K562 (cell line): ENCODE data around the gene RPL7A. TPM values are rescaled to one million over a fixed set of nuclear protein-coding genes. Genes with fewer than 3 reads are reported as not detected.

Source experiments
- ATAC-seq: fragments of 200-7000 bp; cut with Tn5 transposase; 3 replicates; pipeline ENCODE4 v1.9.1; 2020; ENCODE audit warnings: moderate library complexity
- BruUV-seq: library from RNA; stranded (reverse); fragments of 400-500 nt; replicated peaks from 2 replicates; lab custom pipeline; 2021; lab: Mats Ljungman, UMichigan
- CTCF ChIA-PET: fragments of 300-600 bp; formaldehyde crosslinking; extraction: SDS; loops from one replicate; lab custom pipeline; 2021; ENCODE audit warnings: low intra/inter-chr PET ratio; lab: Yijun Ruan, JAX
- POLR2A ChIA-PET: fragments of 300-600, 350-650 bp; sonication (Branson Sonifier 250); formaldehyde crosslinking; extraction: SDS; loops from one replicate; lab custom pipeline; 2021; ENCODE audit warnings: antibody characterized with exemption, inconsistent platforms; lab: Yijun Ruan, JAX
- DNase-seq, 4 experiments: peaks; one replicate each; pipeline versions ENCODE4 v3.0.0 to v3.0.0-alpha.2; 2011 to 2018; ENCODE audit warnings: low spot score in 3 of 4, mixed read lengths in 3 of 4; ENCODE audit errors: extremely low read depth in 1 of 4
- FAIRE-seq: peaks from 2 replicates; lab custom pipeline; 2011; peaks lifted over from hg19 to GRCh38; lab: Jason Lieb, UNC
- H2AFZ ChIP-seq: 2 replicates; pipeline ENCODE4 v1.6.0; 2011; ENCODE audit warnings: low read depth, low read length, control low read depth, inconsistent platforms
- H3K27ac ChIP-seq: fragments of 200-600 bp; 3 replicates; pipeline ENCODE4 v1.8.0; 2011; ENCODE audit warnings: low read depth, mild to moderate bottlenecking, control low read depth, inconsistent platforms, low read length, moderate library complexity, mixed read lengths; ENCODE audit errors: extremely low read depth
- H3K27me3 ChIP-seq, 2 experiments: fragments of 300-600 bp in 1 of 2; 2 replicates in 1 of 2; 3 replicates in 1 of 2; pipeline versions ENCODE4 v1.6.0 to v1.8.0; 2011; ENCODE audit warnings: inconsistent platforms in 2 of 2, low read length in 2 of 2, mild to moderate bottlenecking in 1 of 2, mixed read lengths in 1 of 2, moderate library complexity in 1 of 2; ENCODE audit not compliant: control insufficient read depth in 2 of 2, insufficient read depth in 2 of 2
- H3K36me3 ChIP-seq: fragments of 300-600 bp; 3 replicates; pipeline ENCODE4 v1.8.0; 2011; ENCODE audit warnings: mild to moderate bottlenecking, low read length, inconsistent platforms; ENCODE audit not compliant: control insufficient read depth, insufficient read depth
- H3K4me1 ChIP-seq, 2 experiments: fragments of 200-600 bp in 1 of 2; replicated peaks in 1 of 2; 2 replicates in 1 of 2; 3 replicates in 1 of 2; pipeline versions ENCODE4 v1.5.1 to v1.8.0; 2011; ENCODE audit warnings: inconsistent platforms in 2 of 2, low read length in 2 of 2, mild to moderate bottlenecking in 1 of 2, mixed read lengths in 1 of 2, moderate library complexity in 1 of 2; ENCODE audit not compliant: control insufficient read depth in 2 of 2, insufficient read depth in 2 of 2
- H3K4me2 ChIP-seq: 2 replicates; pipeline ENCODE4 v1.6.1; 2011; ENCODE audit warnings: low read length, control low read depth, inconsistent platforms, mixed read lengths; ENCODE audit not compliant: insufficient read depth
- H3K4me3 ChIP-seq: fragments of 200-600 bp; sonication (generic), shearing (Covaris generic); 2 replicates; pipeline ENCODE4 v1.5.1; 2016; ENCODE audit warnings: control low read depth, inconsistent platforms
- H3K79me2 ChIP-seq: fragments of 200-600 bp; 3 replicates; pipeline ENCODE4 v1.8.0; 2011; ENCODE audit warnings: low read length, inconsistent platforms; ENCODE audit not compliant: control insufficient read depth, insufficient read depth
- H3K9ac ChIP-seq, 2 experiments: 2 replicates each; pipeline versions ENCODE4 v1.6.0 to v1.6.1; 2011; ENCODE audit warnings: low read depth in 2 of 2, low read length in 2 of 2, control low read depth in 1 of 2, inconsistent platforms in 1 of 2, mild to moderate bottlenecking in 1 of 2, mixed read lengths in 1 of 2; ENCODE audit not compliant: insufficient read depth in 1 of 2
- H3K9me1 ChIP-seq: one replicate; pipeline ENCODE4 v1.6.0; 2011; ENCODE audit warnings: inconsistent platforms, mild to moderate bottlenecking, low read length, moderate library complexity; ENCODE audit not compliant: control insufficient read depth, insufficient read depth
- H3K9me3 ChIP-seq: replicated peaks from 2 replicates; pipeline ENCODE4 v1.5.1; 2011; ENCODE audit warnings: low read depth, low read length, inconsistent platforms; ENCODE audit not compliant: control insufficient read depth, insufficient read depth
- H4K20me1 ChIP-seq: replicated peaks from 2 replicates; pipeline ENCODE4 v1.6.1; 2011; ENCODE audit warnings: low read length, inconsistent platforms, mixed read lengths; ENCODE audit not compliant: control insufficient read depth, insufficient read depth
- BACH1 ChIP-seq: fragments of 200-800 bp; sonication (Bioruptor generic); IDR thresholded peaks from 2 replicates; pipeline ENCODE4 v1.6.1; 2016; ENCODE audit warnings: missing genetic modification characterization, missing compliant biosample characterization
- BCL6 ChIP-seq: fragments of 250-450 bp; sonication (Bioruptor Pico); IDR thresholded peaks from 2 replicates; pipeline ENCODE4 v1.4.0; 2020
- FOXK2 ChIP-seq, 2 experiments: fragments of 450-650 bp; IDR thresholded peaks in 1 of 2; conservative IDR thresholded peaks in 1 of 2; 2 replicates each; pipeline ENCODE4 v1.6.1; 2016; ENCODE audit warnings: low read depth in 2 of 2, mild to moderate bottlenecking in 1 of 2
- HCFC1 ChIP-seq: IDR thresholded peaks from 2 replicates; pipeline ENCODE4 v1.6.1; 2012; ENCODE audit warnings: low read depth, low read length, improper control_type of control experiment
- HEY1 ChIP-seq: fragments of 250-450 bp; sonication (Bioruptor Pico); IDR thresholded peaks from 2 replicates; pipeline ENCODE4 v1.5.0; 2020; ENCODE audit warnings: mild to moderate bottlenecking, moderate library complexity, borderline replicate concordance
- JUND ChIP-seq, 2 experiments: IDR thresholded peaks; 2 replicates in 1 of 2; 3 replicates in 1 of 2; pipeline ENCODE4 v1.6.1; 2011; ENCODE audit warnings: borderline replicate concordance in 2 of 2, low read depth in 2 of 2, low read length in 2 of 2, improper control_type of control experiment in 1 of 2, missing biosample characterization in 1 of 2, missing genetic modification characterization in 1 of 2, missing genetic modification reagents in 1 of 2
- KDM2B ChIP-seq: fragments of 250-450 bp; sonication (Bioruptor Pico); IDR thresholded peaks from 2 replicates; pipeline ENCODE4 v1.8.0; 2021; ENCODE audit warnings: mild to moderate bottlenecking, moderate library complexity
- PHF21A ChIP-seq: fragments of 450-650 bp; IDR thresholded peaks from 2 replicates; pipeline ENCODE4 v1.6.1; 2017; ENCODE audit warnings: low read depth, borderline replicate concordance
- PHTF2 ChIP-seq: fragments of 250-450 bp; sonication (Bioruptor Pico); IDR thresholded peaks from 2 replicates; pipeline ENCODE4 v1.5.0; 2021; ENCODE audit warnings: mild to moderate bottlenecking
- PTBP1 ChIP-seq: fragments of 200-400 bp; formaldehyde crosslinking; IDR thresholded peaks from 2 replicates; pipeline ENCODE4 v1.6.1; 2017; ENCODE audit warnings: low read depth, low read length
- RB1 ChIP-seq: fragments of 450-650 bp; IDR thresholded peaks from 2 replicates; pipeline ENCODE4 v1.6.1; 2017; ENCODE audit warnings: low read depth, mild to moderate bottlenecking
- SIRT6 ChIP-seq: IDR thresholded peaks from one replicate; pipeline ENCODE4 v1.6.1; 2012; ENCODE audit warnings: low read depth, mild to moderate bottlenecking, control low read depth, inconsistent platforms, low read length, moderate library complexity
- TBL1XR1 ChIP-seq, 2 experiments: IDR thresholded peaks; 2 replicates each; pipeline ENCODE4 v1.6.1; 2012; ENCODE audit warnings: improper control_type of control experiment in 2 of 2, low read length in 2 of 2, mild to moderate bottlenecking in 1 of 2
- ZC3H11A ChIP-seq: IDR thresholded peaks from 2 replicates; pipeline ENCODE4 v1.6.1; 2012; ENCODE audit warnings: low read depth, low read length, improper control_type of control experiment
- ZNF217 ChIP-seq: sonication (generic); formaldehyde crosslinking; IDR thresholded peaks from 2 replicates; pipeline ENCODE4 v1.8.0; 2022; ENCODE audit warnings: mild to moderate bottlenecking, missing genetic modification reagents
- ZNF324 ChIP-seq: fragments of 250-450 bp; sonication (Bioruptor Pico); IDR thresholded peaks from 2 replicates; pipeline ENCODE4 v1.4.0; 2020; ENCODE audit warnings: mild to moderate bottlenecking
- ZNF507 ChIP-seq: conservative IDR thresholded peaks from 2 replicates; pipeline ENCODE4 v1.6.1; 2017; ENCODE audit warnings: missing genetic modification characterization, missing compliant biosample characterization
- WGBS: fragments of 100-300 bp; shearing (Covaris generic); methylation state at CpG from one replicate; pipeline ENCODE4 v1.1.6; 2016; ENCODE audit warnings: low coverage, mixed read lengths; ENCODE audit not compliant: insufficient coverage; ENCODE audit errors: missing lambda C conversion rate; 5-methylcytosine and 5-hydroxymethylcytosine counted together
- in situ Hi-C: fragments of 300-500 bp; cut with MboI; formaldehyde crosslinking; loops from 4 replicates; pipeline ENCODE4 v1.15.0; 2018; ENCODE audit warnings: inconsistent platforms, mixed read lengths
- intact Hi-C: fragments of 100-400 bp; cut with micrococcal nuclease; formaldehyde crosslinking; loops from 2 replicates; pipeline ENCODE4 v1.14.2; 2022
- polyA plus RNA-seq, 8 experiments: library from polyadenylated mRNA; depleted of rRNA in 4 of 8; stranded (reverse) in 5 of 8; unstranded in 3 of 8; fragments of >200 nt; fragmentation: Nextera tagmentation in 2 of 8; fragmentation: Illumina TruSeq in 1 of 8; extraction: Ambion mirVana in 2 of 8; extraction: Trizol in 1 of 8; gene quantifications; 2 replicates each; pipeline versions ENCODE4 v1.2.1 to v1.2.3, GENCODE V29; 2011 to 2014; ENCODE audit warnings: inconsistent platforms in 1 of 8, missing spikeins in 1 of 8
- total RNA-seq, 7 experiments: library from RNA; depleted of rRNA in 6 of 7; stranded (reverse); fragments of >200 nt in 6 of 7; fragmentation: Illumina TruSeq in 2 of 7; extraction: Trizol in 2 of 7; gene quantifications; 2 replicates each; pipeline versions ENCODE4 v1.2.1 to v1.2.3, GENCODE V29; 2011 to 2021; ENCODE audit warnings: low replicate concordance in 1 of 7
- TF ChIP-seq, protein P1 (sequence below): fragments of 450-650 bp; IDR thresholded peaks from 2 replicates; pipeline ENCODE4 v1.7.1; 2018; ENCODE audit warnings: mild to moderate bottlenecking, low read depth; ENCODE audit not compliant: partially characterized antibody
- TF ChIP-seq, protein P2 (sequence below): sonication (generic); formaldehyde crosslinking; IDR thresholded peaks from 2 replicates; pipeline ENCODE4 v1.8.0; 2022; ENCODE audit warnings: mild to moderate bottlenecking, missing genetic modification reagents

Gene RPL7A
- total and polyA plus RNA-seq, 9 of the 15 experiments (the other 6 are each of a cell fraction or from before 2014, with no cell fraction given) = 1,935 to 3,760 (median 2,652) TPM

DNA sequence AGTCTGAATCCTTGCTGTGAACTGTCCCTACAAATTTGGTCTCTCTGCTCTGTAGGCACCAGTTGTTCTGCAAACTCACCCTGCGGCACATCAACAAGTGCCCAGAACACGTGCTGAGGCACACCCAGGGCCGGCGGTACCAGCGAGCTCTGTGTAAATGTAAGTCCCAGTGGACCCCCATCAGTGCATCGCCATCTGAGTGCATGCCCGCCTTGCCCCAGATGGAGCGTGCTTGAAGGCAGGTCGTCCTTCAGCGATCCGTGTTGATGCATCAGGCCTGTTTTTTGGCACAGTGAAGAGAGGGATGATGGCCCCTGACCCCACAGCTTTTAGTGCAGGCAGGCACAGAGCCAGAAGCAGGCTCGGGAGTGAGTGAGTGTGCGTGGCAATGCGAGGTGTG, 9.6 kb downstream of the RPL7A start:
- Histone ChIP-seq H3K9me1 (no peaks in the 10 kb centered on the region), H3K27ac (no peak overlapping the region), H3K79me2 (peaks cover 36% of the 10 kb centered on the region), H3K27me3 (no peaks in the 10 kb centered on the region), H3K9me3 (no peaks in the 10 kb centered on the region), H3K4me2 (no peak overlapping the region), H2AFZ (no peak overlapping the region), H3K4me3 (peak overlapping the region; percentile 67; the same call in 1 of the 2 replicates), H3K4me1 (peaks cover 17 to 50% of the 10 kb centered on the region in 2 experiments; a peak in 4 of 5 replicates), H4K20me1 (peaks cover 33% of the 10 kb centered on the region), H3K9ac (peak overlapping the region in 1 of 2 experiments; percentile 93; a peak in 2 of 4 replicates), H3K36me3 (peaks cover 71% of the 10 kb centered on the region; the same call in 2 of the 3 replicates)
- in situ Hi-C loops (no loop called here), intact Hi-C loops (loop anchor here (2.0 kb wide), 1 partner anchor 129 kb away; no protein-coding TSS in a partner anchor)
- FAIRE-seq (no peak), ATAC-seq (no peak), DNase-seq (no peak)
- CTCF ChIA-PET = interaction anchor here (0.6 kb wide), 1 partner anchor 69 kb away, joined by 3 read pairs; no protein-coding TSS in a partner anchor
- BruUV-seq = no TSS peak
- TF ChIP-seq ZNF507 (no peak), PHTF2 (no peak), SIRT6 (no peak), BACH1 (no peak), BCL6 (CRISPR knock-in tag) (no peak), HCFC1 (no peak), TBL1XR1 (IDR thresholded peaks at IDR 0.05; ENCODE audit: low read length in 2 of 2) (no peak), KDM2B (CRISPR knock-in tag) (no peak), HEY1 (no peak), FOXK2 (conservative IDR thresholded peaks at IDR 0.05 in 1 of 2, IDR thresholded peaks at IDR 0.05 in 1 of 2; ENCODE audit: low read depth in 2 of 2) (no peak), ZNF324 (CRISPR knock-in tag) (no peak), PTBP1 (no peak), ZNF217 (CRISPR knock-in tag) (no peak), PHF21A (no peak), RB1 (no peak), JUND (IDR thresholded peaks at IDR 0.05; ENCODE audit: borderline replicate concordance, low read depth, low read length) (no peak), JUND (tag; IDR thresholded peaks at IDR 0.05; ENCODE audit: borderline replicate concordance, low read depth, low read length) (no peak), ZC3H11A (no peak)
- TF ChIP-seq, protein P1, sequence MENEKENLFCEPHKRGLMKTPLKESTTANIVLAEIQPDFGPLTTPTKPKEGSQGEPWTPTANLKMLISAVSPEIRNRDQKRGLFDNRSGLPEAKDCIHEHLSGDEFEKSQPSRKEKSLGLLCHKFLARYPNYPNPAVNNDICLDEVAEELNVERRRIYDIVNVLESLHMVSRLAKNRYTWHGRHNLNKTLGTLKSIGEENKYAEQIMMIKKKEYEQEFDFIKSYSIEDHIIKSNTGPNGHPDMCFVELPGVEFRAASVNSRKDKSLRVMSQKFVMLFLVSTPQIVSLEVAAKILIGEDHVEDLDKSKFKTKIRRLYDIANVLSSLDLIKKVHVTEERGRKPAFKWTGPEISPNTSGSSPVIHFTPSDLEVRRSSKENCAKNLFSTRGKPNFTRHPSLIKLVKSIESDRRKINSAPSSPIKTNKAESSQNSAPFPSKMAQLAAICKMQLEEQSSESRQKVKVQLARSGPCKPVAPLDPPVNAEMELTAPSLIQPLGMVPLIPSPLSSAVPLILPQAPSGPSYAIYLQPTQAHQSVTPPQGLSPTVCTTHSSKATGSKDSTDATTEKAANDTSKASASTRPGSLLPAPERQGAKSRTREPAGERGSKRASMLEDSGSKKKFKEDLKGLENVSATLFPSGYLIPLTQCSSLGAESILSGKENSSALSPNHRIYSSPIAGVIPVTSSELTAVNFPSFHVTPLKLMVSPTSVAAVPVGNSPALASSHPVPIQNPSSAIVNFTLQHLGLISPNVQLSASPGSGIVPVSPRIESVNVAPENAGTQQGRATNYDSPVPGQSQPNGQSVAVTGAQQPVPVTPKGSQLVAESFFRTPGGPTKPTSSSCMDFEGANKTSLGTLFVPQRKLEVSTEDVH = no peak
- TF ChIP-seq, protein P2, sequence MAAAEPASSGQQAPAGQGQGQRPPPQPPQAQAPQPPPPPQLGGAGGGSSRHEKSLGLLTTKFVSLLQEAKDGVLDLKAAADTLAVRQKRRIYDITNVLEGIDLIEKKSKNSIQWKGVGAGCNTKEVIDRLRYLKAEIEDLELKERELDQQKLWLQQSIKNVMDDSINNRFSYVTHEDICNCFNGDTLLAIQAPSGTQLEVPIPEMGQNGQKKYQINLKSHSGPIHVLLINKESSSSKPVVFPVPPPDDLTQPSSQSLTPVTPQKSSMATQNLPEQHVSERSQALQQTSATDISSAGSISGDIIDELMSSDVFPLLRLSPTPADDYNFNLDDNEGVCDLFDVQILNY (CRISPR knock-in tag) = no peak
- 82% methylated on average over 14 of the region's 14 CpGs for WGBS
- POLR2A ChIA-PET = interaction anchor here (1.0 to 7.4 kb wide), 4 partner anchors 9 to 14 kb away, joined by 4 to 109 read pairs (median 7); partner anchors contain the start of genes MED22 and RPL7A
